ENCODE measurements around the gene MPP2. TPM values are rescaled to one million over a fixed set of nuclear protein-coding genes. Genes with fewer than 3 reads are reported as not detected.

The MPP2 gene
- polyA plus RNA-seq, 1 of the 3 experiments (the other 2 are of a cell fraction) = 8.3 TPM

- no peak for TF ChIP-seq FOSL2 (IDR thresholded peaks at IDR 0.05; ENCODE audit: borderline replicate concordance, low read depth)
- no peak for TF ChIP-seq RXRA (IDR thresholded peaks at IDR 0.05; ENCODE audit: borderline replicate concordance, low read depth)
- TF ChIP-seq SMC3 (IDR thresholded peaks at IDR 0.05; ENCODE audit: low read depth, low read length) = no peak
- no peak for TF ChIP-seq IRF3 (IDR thresholded peaks at IDR 0.05; ENCODE audit: low read depth, low read length)
- no peak for TF ChIP-seq JUND (IDR thresholded peaks at IDR 0.05)
- TF ChIP-seq FOXM1 (IDR thresholded peaks at IDR 0.05; ENCODE audit: low read depth) = no peak
- TF ChIP-seq TEAD4 (IDR thresholded peaks at IDR 0.05; ENCODE audit: borderline replicate concordance, insufficient read depth) = no peak
- TF ChIP-seq RCOR1 (IDR thresholded peaks at IDR 0.05; ENCODE audit: low read length) = no peak
- TF ChIP-seq NRF1 (IDR thresholded peaks at IDR 0.05; ENCODE audit: low read depth, low read length) = no peak
- TF ChIP-seq GATA2 (CRISPR knock-in tag; IDR thresholded peaks at IDR 0.05) = no peak
Measured at GRCh38 chr17:43932357-43932756, 25.0 kb upstream of the MPP2 start (continued).

DNA sequence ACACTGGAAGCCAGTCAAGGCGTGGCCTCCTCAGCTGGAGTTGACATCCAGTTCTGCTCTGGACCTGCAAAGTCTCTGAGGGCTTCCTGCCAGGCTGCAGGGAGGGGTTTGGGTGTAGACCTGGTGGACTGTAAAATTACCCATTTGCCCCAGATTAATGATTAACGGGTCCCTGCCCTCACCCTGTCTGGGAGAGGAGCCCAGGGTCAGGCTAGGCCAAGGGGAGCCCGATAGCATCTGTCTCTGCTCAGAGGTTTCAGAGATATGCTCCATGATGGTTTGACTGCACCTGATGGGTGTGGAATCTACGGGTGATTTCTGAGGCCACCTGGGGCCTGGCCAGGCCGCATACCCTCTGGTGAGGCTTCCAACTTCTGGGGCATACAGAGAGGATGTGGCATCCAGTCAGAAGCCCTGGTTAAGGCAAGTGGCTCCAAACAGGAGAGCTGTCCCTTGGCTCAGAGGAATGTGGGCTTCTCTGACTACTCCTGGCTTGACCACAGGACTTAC lies 23.8 kb upstream of the MPP2 start:
- Histone ChIP-seq H3K79me2 (ENCODE audit: insufficient read depth) (no peaks in the 10 kb centered on the region), H3K9me2 (no peaks in the 10 kb centered on the region), H3F3A (replicated peaks; ENCODE audit: insufficient read depth) (no peaks in the 10 kb centered on the region), H3K9me3 (no peaks in the 10 kb centered on the region), H4K20me1 (ENCODE audit: insufficient read depth) (no peaks in the 10 kb centered on the region), H3K36me3 (replicated peaks in 1 of 2; ENCODE audit: control insufficient read depth in 1 of 2, insufficient read depth in 2 of 2, low read length in 1 of 2) (no peaks in the 10 kb centered on the region), H2AFZ (ENCODE audit: low read depth) (no peak overlapping the region), H3K4me3 (ENCODE audit: low read depth in 2 of 2, low read length in 1 of 2) (no peak overlapping the region), H3K27ac (ENCODE audit: low read depth in 2 of 2, low read length in 1 of 2) (no peak overlapping the region), H3K9ac (no peak overlapping the region), H3K4me1 (ENCODE audit: control insufficient read depth in 1 of 2, insufficient read depth in 2 of 2, low read depth in 1 of 2, low read length in 1 of 2) (no peaks in the 10 kb centered on the region; a peak in 1 of 4 replicates), H3K4me2 (no peak overlapping the region), H3K27me3 (ENCODE audit: insufficient read depth) (no peaks in the 10 kb centered on the region; the same call in 1 of the 2 replicates)
- TF ChIP-seq CTCF (IDR thresholded peaks at IDR 0.05) (no peak), IRF3 (IDR thresholded peaks at IDR 0.05; ENCODE audit: low read depth, low read length) (no peak), NFIC (IDR thresholded peaks at IDR 0.05; ENCODE audit: borderline replicate concordance) (no peak)
- no peak for DNase-seq
- CTCF ChIA-PET = interaction anchor here (1.0 kb wide), 1 partner anchor 50 kb away, joined by 3 read pairs; no protein-coding TSS in a partner anchor
- 84% methylated on average over 4 of the region's 5 CpGs for WGBS (ENCODE audit: low lambda C conversion rate)
- POLR2A ChIA-PET = no interaction called here

Measured in SK-N-SH (cell line).